OCI-LY7 (cell line): ENCODE measurements around the gene TSPAN31. TPM values are rescaled to one million over a fixed set of nuclear protein-coding genes. Genes with fewer than 3 reads are reported as not detected.

Source experiments
- BruUV-seq: library from RNA; stranded (reverse); fragments of 400-500 nt; replicated peaks from 2 replicates; lab custom pipeline; 2021; lab: Mats Ljungman, UMichigan
- CTCF ChIA-PET: fragments of 300-600 bp; sonication (Branson Sonifier 250); formaldehyde crosslinking; loops from one replicate; lab custom pipeline; 2022; ENCODE audit warnings: antibody characterized with exemption; ENCODE audit not compliant: unreplicated experiment; lab: Charles Lee
- POLR2A ChIA-PET: fragments of 300-600 bp; sonication (Branson Sonifier 250); formaldehyde crosslinking; loops from one replicate; lab custom pipeline; 2022; ENCODE audit warnings: antibody characterized with exemption; lab: Charles Lee
- DNase-seq: peaks from one replicate; pipeline ENCODE4 v3.0.0-alpha.2; 2015; ENCODE audit warnings: low spot score
- H2AFZ ChIP-seq: fragments of 200-600 bp; sonication (generic), shearing (Covaris generic); 2 replicates; pipeline ENCODE4 v1.6.1; 2014; ENCODE audit warnings: mild to moderate bottlenecking, antibody characterized with exemption, low read length, moderate library complexity
- H3K27ac ChIP-seq: fragments of 200-600 bp; sonication (generic); 2 replicates; pipeline ENCODE4 v1.5.1; 2014; ENCODE audit warnings: mixed run types, low read depth, mild to moderate bottlenecking, moderate library complexity, low read length, inconsistent platforms; ENCODE audit not compliant: poor library complexity, severe bottlenecking
- H3K36me3 ChIP-seq: fragments of 200-600 bp; sonication (generic); 2 replicates; pipeline ENCODE4 v1.6.1; 2014; ENCODE audit warnings: mild to moderate bottlenecking, antibody characterized with exemption, low read length, moderate library complexity, mixed read lengths; ENCODE audit not compliant: insufficient read depth
- H3K4me1 ChIP-seq: fragments of 200-600 bp; sonication (generic); 2 replicates; pipeline ENCODE4 v1.5.1; 2014; ENCODE audit warnings: mild to moderate bottlenecking, low read length; ENCODE audit not compliant: insufficient read depth, poor library complexity, severe bottlenecking
- H3K4me2 ChIP-seq: fragments of 200-600 bp; sonication (generic); 2 replicates; pipeline ENCODE4 v1.6.1; 2014; ENCODE audit warnings: mild to moderate bottlenecking, low read length
- H3K4me3 ChIP-seq: fragments of 200-600 bp; sonication (generic); 2 replicates; pipeline ENCODE4 v1.5.1; 2014; ENCODE audit warnings: mild to moderate bottlenecking, low read depth, low read length; ENCODE audit not compliant: poor library complexity, severe bottlenecking
- H3K79me2 ChIP-seq: fragments of 200-600 bp; sonication (generic); 2 replicates; pipeline ENCODE4 v1.6.1; 2016; ENCODE audit warnings: low read depth, mild to moderate bottlenecking, low read length, moderate library complexity, mixed read lengths; ENCODE audit not compliant: insufficient read depth
- H3K9me2 ChIP-seq: fragments of 200-600 bp; sonication (generic); 2 replicates; pipeline ENCODE4 v1.6.1; 2016; ENCODE audit warnings: mild to moderate bottlenecking, low read length, mixed read lengths; ENCODE audit not compliant: insufficient read depth
- H3K9me3 ChIP-seq: fragments of 200-600 bp; sonication (generic); 2 replicates; pipeline ENCODE4 v1.6.1; 2014; ENCODE audit warnings: mild to moderate bottlenecking, mixed run types, low read length, mixed read lengths
- H4K20me1 ChIP-seq: fragments of 200-600 bp; sonication (generic); 2 replicates; pipeline ENCODE4 v1.6.1; 2014; ENCODE audit warnings: mild to moderate bottlenecking, antibody characterized with exemption, low read length, moderate library complexity, mixed read lengths; ENCODE audit not compliant: insufficient read depth
- EZH2phosphoT487 ChIP-seq: fragments of 200-600 bp; sonication (generic); IDR thresholded peaks from 2 replicates; pipeline ENCODE4 v1.6.1; 2018; ENCODE audit warnings: low read depth, borderline replicate concordance, mild to moderate bottlenecking, mixed run types, antibody characterized with exemption, low read length, moderate library complexity, mixed read lengths
- intact Hi-C: fragments of 100-400 bp; cut with micrococcal nuclease; formaldehyde crosslinking; loops from one replicate; pipeline ENCODE4 v1.10.0; 2022; ENCODE audit not compliant: unreplicated experiment
- total RNA-seq, 2 experiments: library from RNA; depleted of rRNA in 1 of 2; stranded (reverse); fragments of >200 nt in 1 of 2; shearing (Covaris generic) in 1 of 2; gene quantifications; 2 replicates each; pipeline ENCODE4 v1.2.3, GENCODE V29; 2014 to 2022
- TF ChIP-seq, protein P1 (sequence below): fragments of 200-600 bp; sonication (generic); conservative IDR thresholded peaks from 2 replicates; pipeline ENCODE4 v1.5.1; 2014; ENCODE audit warnings: mild to moderate bottlenecking, antibody characterized with exemption, low read length, moderate library complexity, mixed read lengths

The TSPAN31 gene
- total RNA-seq, 2 experiments from 2014 or later = 2.4 to 6.4 TPM

DNA sequence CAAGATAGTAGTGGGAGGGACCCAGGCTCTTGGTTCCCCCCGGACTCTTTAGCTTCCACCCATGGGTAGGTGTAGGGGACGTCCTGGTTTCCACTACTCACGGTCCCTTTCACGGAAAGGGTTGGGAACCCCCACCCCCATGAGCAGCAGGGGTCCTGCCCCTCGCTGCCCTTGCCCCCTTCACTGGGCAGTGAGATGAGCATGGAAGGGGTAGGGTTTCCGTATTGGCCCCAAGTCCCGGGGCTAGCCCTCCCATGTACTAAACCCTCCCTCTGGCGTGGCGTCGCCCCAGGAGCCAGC, 19.0 kb upstream of the TSPAN31 start:
- DNase-seq = no peak
- Histone ChIP-seq H2AFZ (no peak overlapping the region), H3K79me2 (no peaks in the 10 kb centered on the region), H3K36me3 (peaks cover 45% of the 10 kb centered on the region), H3K9me3 (no peaks in the 10 kb centered on the region), H3K9me2 (no peaks in the 10 kb centered on the region), H4K20me1 (no peaks in the 10 kb centered on the region), H3K4me1 (peaks cover 8% of the 10 kb centered on the region), H3K4me3 (no peak overlapping the region), H3K27ac (no peak overlapping the region), H3K4me2 (no peak overlapping the region)
- intact Hi-C loops = no loop called here
- BruUV-seq = no TSS peak
- ChIA-PET CTCF (no interaction called here), POLR2A (no interaction called here)
- TF ChIP-seq EZH2phosphoT487 = no peak
- TF ChIP-seq, protein P1, sequence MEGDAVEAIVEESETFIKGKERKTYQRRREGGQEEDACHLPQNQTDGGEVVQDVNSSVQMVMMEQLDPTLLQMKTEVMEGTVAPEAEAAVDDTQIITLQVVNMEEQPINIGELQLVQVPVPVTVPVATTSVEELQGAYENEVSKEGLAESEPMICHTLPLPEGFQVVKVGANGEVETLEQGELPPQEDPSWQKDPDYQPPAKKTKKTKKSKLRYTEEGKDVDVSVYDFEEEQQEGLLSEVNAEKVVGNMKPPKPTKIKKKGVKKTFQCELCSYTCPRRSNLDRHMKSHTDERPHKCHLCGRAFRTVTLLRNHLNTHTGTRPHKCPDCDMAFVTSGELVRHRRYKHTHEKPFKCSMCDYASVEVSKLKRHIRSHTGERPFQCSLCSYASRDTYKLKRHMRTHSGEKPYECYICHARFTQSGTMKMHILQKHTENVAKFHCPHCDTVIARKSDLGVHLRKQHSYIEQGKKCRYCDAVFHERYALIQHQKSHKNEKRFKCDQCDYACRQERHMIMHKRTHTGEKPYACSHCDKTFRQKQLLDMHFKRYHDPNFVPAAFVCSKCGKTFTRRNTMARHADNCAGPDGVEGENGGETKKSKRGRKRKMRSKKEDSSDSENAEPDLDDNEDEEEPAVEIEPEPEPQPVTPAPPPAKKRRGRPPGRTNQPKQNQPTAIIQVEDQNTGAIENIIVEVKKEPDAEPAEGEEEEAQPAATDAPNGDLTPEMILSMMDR = no peak

DNA sequence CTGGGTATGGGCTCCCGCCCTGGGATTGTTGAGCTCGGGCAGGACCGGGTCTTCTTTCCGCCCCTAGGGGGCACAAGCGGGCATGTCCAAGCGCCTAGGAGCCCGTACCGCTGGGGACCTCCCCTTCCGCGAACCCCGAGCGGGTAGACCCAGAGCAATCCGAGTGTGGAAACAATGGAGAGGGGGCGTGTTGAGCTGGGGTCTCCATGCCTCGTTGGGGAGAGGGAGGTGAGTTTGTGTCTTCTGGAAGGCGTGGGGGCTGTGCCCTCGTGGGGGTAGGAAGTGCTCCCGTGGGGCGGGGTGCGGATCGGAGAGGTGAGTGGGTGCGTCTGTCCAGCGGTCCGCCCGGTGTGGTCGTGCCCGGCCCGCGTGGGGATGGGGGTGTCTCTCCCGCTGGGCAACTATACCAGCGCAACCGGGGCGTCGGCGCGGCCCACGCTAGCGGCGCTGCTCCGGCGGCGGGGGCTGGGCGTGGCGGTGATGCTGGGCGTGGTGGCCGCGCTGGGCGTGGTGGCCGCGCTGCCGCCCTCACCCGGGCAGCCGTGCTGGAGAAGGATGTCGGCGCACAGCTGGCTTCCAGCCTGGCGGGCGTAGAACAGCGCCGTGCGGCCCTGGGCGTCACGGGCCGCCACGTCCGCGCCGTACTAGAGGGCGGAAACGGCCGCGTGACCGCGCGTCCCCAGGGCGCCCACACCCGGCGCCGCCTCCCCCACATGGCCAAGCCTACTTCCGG, 18.5 kb upstream of the TSPAN31 start:
- Histone ChIP-seq H4K20me1 (no peaks in the 10 kb centered on the region), H3K4me3 (no peak overlapping the region), H3K4me2 (no peak overlapping the region), H3K27ac (no peak overlapping the region), H3K9me2 (no peaks in the 10 kb centered on the region), H3K4me1 (peaks cover 8% of the 10 kb centered on the region), H2AFZ (no peak overlapping the region), H3K79me2 (no peaks in the 10 kb centered on the region), H3K36me3 (peaks cover 45% of the 10 kb centered on the region), H3K9me3 (no peaks in the 10 kb centered on the region)
- DNase-seq = no peak
- intact Hi-C loops = no loop called here
- CTCF ChIA-PET = no interaction called here
- no TSS peak for BruUV-seq
- POLR2A ChIA-PET = interaction anchor here (1.3 kb wide), 1 partner anchor 53 kb away, joined by 3 read pairs; no protein-coding TSS in a partner anchor
- no peak for TF ChIP-seq EZH2phosphoT487
- TF ChIP-seq, protein P1 = peak; percentile 57
